Lower leg skin (tissue), 4 donors: ENCODE measurements around the gene AP4E1. TPM values are rescaled to one million over a fixed set of nuclear protein-coding genes. Genes with fewer than 3 reads are reported as not detected.

Source experiments
- DNase-seq, 2 donors: peaks; one replicate each; pipeline ENCODE4 v3.0.0-alpha.2; 2019; ENCODE audit warnings: low spot score in 2 of 2
- H3K4me3 ChIP-seq: fragments of 200-600 bp; sonication (generic); 2 replicates; pipeline ENCODE4 v1.5.1; 2017; ENCODE audit warnings: mild to moderate bottlenecking, low read depth; ENCODE audit not compliant: poor library complexity, severe bottlenecking
- CTCF ChIP-seq, 3 donors: fragments of 450-650 bp; IDR thresholded peaks; one replicate each; pipeline ENCODE4 v1.5.1; 2016; ENCODE audit warnings: antibody characterized with exemption in 3 of 3, mild to moderate bottlenecking in 3 of 3, moderate library complexity in 2 of 3
- POLR2A ChIP-seq, 2 donors: fragments of 450-650 bp; IDR thresholded peaks; one replicate each; pipeline ENCODE4 v1.6.1; 2016 to 2017; ENCODE audit warnings: antibody characterized with exemption in 2 of 2, mild to moderate bottlenecking in 1 of 2, moderate library complexity in 1 of 2
- WGBS, 2 donors: methylation state at CpG; one replicate each; pipeline ENCODE4 v1.1.5; 2018; 5-methylcytosine and 5-hydroxymethylcytosine counted together
- intact Hi-C: fragments of 100-400 bp; cut with DNase I; formaldehyde crosslinking; loops from one replicate; pipeline ENCODE4 v1.15.0; 2023; ENCODE audit warnings: low total_unique reads
- total RNA-seq, 4 donors: library from RNA; depleted of rRNA; stranded (reverse); fragments of >200 nt; gene quantifications; one replicate each; pipeline ENCODE4 v1.1.0, GENCODE V29; 2016

The AP4E1 gene
- total RNA-seq, 4 donors from 2014 or later = 13.6 to 18.2 (median 15.2) TPM

- no peak for DNase-seq
- WGBS, 2 donors = 97 to 100% methylated on average over 1 of the region's 1 CpG
- H3K4me3 ChIP-seq = no peak overlapping the region
- intact Hi-C loops = no loop called here
- no peak for TF ChIP-seq CTCF (IDR thresholded peaks at IDR 0.05)
Observed at GRCh38 chr15:50930792-50931191, 22.3 kb downstream of the AP4E1 start.

GRCh38 chr15:50933341-50933740 lies 24.9 kb downstream of the AP4E1 start:
- 75 to 87% methylated on average over 1 of the region's 1 CpG for WGBS, 2 donors
- DNase-seq = no peak
- H3K4me3 ChIP-seq = no peak overlapping the region
- intact Hi-C loops = no loop called here
- TF ChIP-seq POLR2A (IDR thresholded peaks at IDR 0.05) = no peak

GRCh38 chr15:50938525-50938924 lies 30.0 kb downstream of the AP4E1 start:
- TF ChIP-seq CTCF (IDR thresholded peaks at IDR 0.05) = no peak
- TF ChIP-seq POLR2A (IDR thresholded peaks at IDR 0.05) = no peak
- DNase-seq = no peak
- intact Hi-C loops = no loop called here
- no peak overlapping the region for H3K4me3 ChIP-seq
- WGBS, 2 donors = 94 to 98% methylated on average over 4 of the region's 4 CpGs

GRCh38 chr15:50939911-50940310 lies 31.4 kb downstream of the AP4E1 start:
- TF ChIP-seq POLR2A (IDR thresholded peaks at IDR 0.05) (no peak), CTCF (IDR thresholded peaks at IDR 0.05) (no peak)
- intact Hi-C loops = no loop called here
- 83 to 89% methylated on average over 2 of the region's 2 CpGs for WGBS, 2 donors
- DNase-seq = no peak
- H3K4me3 ChIP-seq = no peak overlapping the region

GRCh38 chr15:50940506-50940905 lies 32.0 kb downstream of the AP4E1 start:
- 96% methylated on average over 2 of the region's 2 CpGs for WGBS, 2 donors
- DNase-seq = no peak
- no peak for TF ChIP-seq POLR2A (IDR thresholded peaks at IDR 0.05)
- TF ChIP-seq CTCF (IDR thresholded peaks at IDR 0.05) = no peak
- intact Hi-C loops = no loop called here
- no peak overlapping the region for H3K4me3 ChIP-seq

- intact Hi-C loops = no loop called here
- H3K4me3 ChIP-seq = no peak overlapping the region
- DNase-seq = no peak
- TF ChIP-seq POLR2A (IDR thresholded peaks at IDR 0.05) = no peak
- no peak for TF ChIP-seq CTCF (IDR thresholded peaks at IDR 0.05)
Observed at GRCh38 chr15:50943638-50944037, 35.2 kb downstream of the AP4E1 start.
